H1 (cell line): Measurements from ENCODE around the gene CDC14B. TPM values are rescaled to one million over a fixed set of nuclear protein-coding genes. Genes with fewer than 3 reads are reported as not detected.

ENCODE experiments used
- CTCF ChIA-PET: fragments of 300-600 bp; sonication (Branson Sonifier 250); formaldehyde crosslinking; loops from one replicate; lab custom pipeline; 2021; ENCODE audit not compliant: partially characterized antibody; lab: Charles Lee
- POLR2A ChIA-PET: fragments of 300-600 bp; sonication (Branson Sonifier 250); formaldehyde crosslinking; loops from one replicate; lab custom pipeline; 2021; ENCODE audit warnings: inconsistent platforms; ENCODE audit not compliant: partially characterized antibody; lab: Charles Lee
- DNase-seq, 2 experiments: peaks; one replicate each; pipeline versions ENCODE4 v3.0.0 to v3.0.0-alpha.2; 2010 to 2022; ENCODE audit warnings: low spot score in 2 of 2, low read depth in 1 of 2, mixed read lengths in 1 of 2
- FAIRE-seq: peaks from 2 replicates; lab custom pipeline; 2011; peaks lifted over from hg19 to GRCh38; lab: Jason Lieb, UNC
- H2AFZ ChIP-seq: 2 replicates; pipeline ENCODE4 v1.8.1; 2012; ENCODE audit warnings: low read length, inconsistent platforms
- H2AK5ac ChIP-seq: 2 replicates; pipeline ENCODE4 v1.6.1; 2013; ENCODE audit warnings: low read depth, low read length
- H2BK120ac ChIP-seq: replicated peaks from 2 replicates; pipeline ENCODE3; 2013; ENCODE audit warnings: low read depth, low read length, inconsistent platforms
- H2BK12ac ChIP-seq: 2 replicates; pipeline ENCODE4 v1.6.1; 2013; ENCODE audit warnings: low read depth, low read length
- H2BK15ac ChIP-seq: 2 replicates; pipeline ENCODE4 v1.6.1; 2013; ENCODE audit warnings: low read length
- H2BK20ac ChIP-seq: 2 replicates; pipeline ENCODE4 v1.6.1; 2013; ENCODE audit warnings: low read length
- H2BK5ac ChIP-seq: 2 replicates; pipeline ENCODE4 v1.6.1; 2013; ENCODE audit warnings: low read depth, low read length
- H3K14ac ChIP-seq: 2 replicates; pipeline ENCODE4 v1.6.1; 2013; ENCODE audit warnings: inconsistent platforms; ENCODE audit not compliant: insufficient read length
- H3K18ac ChIP-seq: 2 replicates; pipeline ENCODE4 v1.6.1; 2013; ENCODE audit warnings: low read length; ENCODE audit errors: extremely low read depth
- H3K23ac ChIP-seq: 2 replicates; pipeline ENCODE4 v1.6.1; 2013; ENCODE audit warnings: inconsistent platforms; ENCODE audit not compliant: insufficient read length
- H3K23me2 ChIP-seq: 2 replicates; pipeline ENCODE4 v1.6.1; 2013; ENCODE audit warnings: low read depth, low read length
- H3K27ac ChIP-seq: 2 replicates; pipeline ENCODE4 v1.6.1; 2011; ENCODE audit warnings: low read depth, low read length, inconsistent platforms
- H3K27me3 ChIP-seq, 4 experiments: replicated peaks in 1 of 4; 1 replicate in 1 of 4; 2 replicates in 3 of 4; pipeline versions ENCODE4 v1.6.1 to v1.8.1; 2011 to 2013; ENCODE audit warnings: low read length in 3 of 4, mild to moderate bottlenecking in 3 of 4, inconsistent platforms in 2 of 4, mixed read lengths in 2 of 4, moderate library complexity in 1 of 4; ENCODE audit not compliant: control insufficient read depth in 3 of 4, insufficient read depth in 3 of 4; ENCODE audit errors: extremely low read depth in 1 of 4
- H3K36me3 ChIP-seq, 4 experiments: 2 replicates each; pipeline versions ENCODE4 v1.6.1 to v1.8.1; 2011 to 2013; ENCODE audit warnings: mild to moderate bottlenecking in 4 of 4, low read length in 3 of 4, moderate library complexity in 2 of 4, control low read depth in 1 of 4, inconsistent platforms in 1 of 4; ENCODE audit not compliant: insufficient read depth in 4 of 4, control insufficient read depth in 2 of 4
- H3K4ac ChIP-seq: replicated peaks from 2 replicates; pipeline ENCODE3; 2013; ENCODE audit warnings: low read length, low read depth, mixed read lengths, inconsistent platforms; ENCODE audit not compliant: insufficient read length
- H3K4me1 ChIP-seq, 4 experiments: replicated peaks in 1 of 4; 1 replicate in 1 of 4; 2 replicates in 3 of 4; pipeline versions ENCODE4 v1.6.1 to v1.8.1; 2011 to 2013; ENCODE audit warnings: low read length in 3 of 4, inconsistent platforms in 2 of 4, mixed read lengths in 1 of 4; ENCODE audit not compliant: insufficient read depth in 4 of 4, control insufficient read depth in 3 of 4
- H3K4me2 ChIP-seq, 2 experiments: 2 replicates each; pipeline versions ENCODE4 v1.6.1 to v1.8.1; 2011 to 2013; ENCODE audit warnings: low read depth in 2 of 2, low read length in 2 of 2, control low read depth in 1 of 2, inconsistent platforms in 1 of 2, mild to moderate bottlenecking in 1 of 2; ENCODE audit not compliant: insufficient read depth in 1 of 2
- H3K4me3 ChIP-seq, 4 experiments: fragments of 200-600, 300-600 bp in 1 of 4; sonication (generic), shearing (Covaris generic), sonication (Bioruptor Twin) in 1 of 4; 2 replicates each; pipeline versions ENCODE4 v1.5.1 to v1.8.1; 2011 to 2016; ENCODE audit warnings: low read length in 4 of 4, low read depth in 3 of 4, control low read depth in 2 of 4, inconsistent platforms in 2 of 4, mild to moderate bottlenecking in 2 of 4, mixed read lengths in 1 of 4, moderate library complexity in 1 of 4; ENCODE audit not compliant: insufficient read depth in 2 of 4; ENCODE audit errors: extremely low read depth in 1 of 4
- H3K56ac ChIP-seq: replicated peaks from 2 replicates; pipeline ENCODE3; 2013; ENCODE audit warnings: low read depth, mild to moderate bottlenecking, mixed read lengths, low read length, inconsistent platforms; ENCODE audit not compliant: insufficient read length
- H3K79me1 ChIP-seq: 2 replicates; pipeline ENCODE4 v1.6.1; 2013; ENCODE audit warnings: low read depth, low read length, control low read depth
- H3K79me2 ChIP-seq, 2 experiments: 2 replicates each; pipeline versions ENCODE4 v1.6.1 to v1.8.1; 2012 to 2013; ENCODE audit warnings: low read length in 2 of 2, mild to moderate bottlenecking in 2 of 2, inconsistent platforms in 1 of 2; ENCODE audit not compliant: insufficient read depth in 2 of 2, control insufficient read depth in 1 of 2
- H3K9ac ChIP-seq, 4 experiments: replicated peaks in 1 of 4; 1 replicate in 1 of 4; 2 replicates in 3 of 4; pipeline versions ENCODE4 v1.6.1 to v1.8.1; 2011 to 2013; ENCODE audit warnings: low read depth in 3 of 4, low read length in 3 of 4, control low read depth in 2 of 4, mild to moderate bottlenecking in 2 of 4, moderate library complexity in 2 of 4, inconsistent platforms in 1 of 4; ENCODE audit errors: extremely low read depth in 1 of 4
- H3K9me3 ChIP-seq, 2 experiments: 2 replicates each; pipeline versions ENCODE4 v1.6.1 to v1.8.1; 2012 to 2013; ENCODE audit warnings: mild to moderate bottlenecking in 2 of 2, moderate library complexity in 2 of 2, control low read depth in 1 of 2, inconsistent platforms in 1 of 2, low read depth in 1 of 2, low read length in 1 of 2, mixed read lengths in 1 of 2; ENCODE audit not compliant: insufficient read depth in 2 of 2
- H4K20me1 ChIP-seq, 2 experiments: replicated peaks in 1 of 2; 2 replicates each; pipeline versions ENCODE3 to v1.8.1; 2011 to 2013; ENCODE audit warnings: inconsistent platforms in 2 of 2, low read length in 2 of 2, mild to moderate bottlenecking in 1 of 2; ENCODE audit not compliant: insufficient read depth in 2 of 2, control insufficient read depth in 1 of 2
- H4K5ac ChIP-seq: 2 replicates; pipeline ENCODE4 v1.6.1; 2013; ENCODE audit warnings: low read length, low read depth, mixed read lengths, inconsistent platforms; ENCODE audit not compliant: insufficient read length
- H4K8ac ChIP-seq: 2 replicates; pipeline ENCODE4 v1.8.0; 2013; ENCODE audit warnings: mild to moderate bottlenecking, moderate library complexity, low read length, inconsistent platforms; ENCODE audit not compliant: insufficient read depth; ENCODE audit errors: extremely low read depth
- H4K91ac ChIP-seq: replicated peaks from 2 replicates; pipeline ENCODE3; 2013; ENCODE audit warnings: low read length, mixed read lengths, inconsistent platforms; ENCODE audit not compliant: insufficient read length
- KDM1A ChIP-seq: fragments of 200-600, 300-600 bp; sonication (generic); IDR thresholded peaks from 2 replicates; pipeline ENCODE4 v1.7.1; 2016; ENCODE audit warnings: mild to moderate bottlenecking, low read length, borderline replicate concordance
- POLR2A ChIP-seq, 2 experiments: IDR thresholded peaks; 1 replicate in 1 of 2; 2 replicates in 1 of 2; pipeline ENCODE4 v1.6.1; 2011; ENCODE audit warnings: low read depth in 2 of 2, low read length in 2 of 2, mild to moderate bottlenecking in 2 of 2; ENCODE audit errors: control extremely low read depth in 1 of 2
- RAD21 ChIP-seq, 2 experiments: IDR thresholded peaks in 1 of 2; conservative IDR thresholded peaks in 1 of 2; 2 replicates each; pipeline ENCODE4 v1.6.1; 2011; ENCODE audit warnings: low read depth in 2 of 2, low read length in 2 of 2, improper control_type of control experiment in 1 of 2, inconsistent platforms in 1 of 2, mild to moderate bottlenecking in 1 of 2, moderate library complexity in 1 of 2
- RBBP5 ChIP-seq: IDR thresholded peaks from 2 replicates; pipeline ENCODE4 v1.7.1; 2012; ENCODE audit warnings: low read depth, mild to moderate bottlenecking, inconsistent platforms, low read length, moderate library complexity, borderline replicate concordance
- SIN3A ChIP-seq, 2 experiments: IDR thresholded peaks in 1 of 2; conservative IDR thresholded peaks in 1 of 2; 2 replicates each; pipeline ENCODE4 v1.6.1; 2011 to 2012; ENCODE audit warnings: low read length in 2 of 2, improper control_type of control experiment in 1 of 2, low read depth in 1 of 2, mild to moderate bottlenecking in 1 of 2
- SP4 ChIP-seq: IDR thresholded peaks from 2 replicates; pipeline ENCODE4 v1.6.1; 2012; ENCODE audit warnings: low read length, inconsistent platforms
- SUZ12 ChIP-seq: fragments of 200-600 bp; sonication (generic); IDR thresholded peaks from 2 replicates; pipeline ENCODE4 v1.6.1; 2012; ENCODE audit warnings: mild to moderate bottlenecking, inconsistent platforms, low read length, moderate library complexity, mixed read lengths
- TCF12 ChIP-seq: IDR thresholded peaks from 2 replicates; pipeline ENCODE4 v1.6.1; 2011; ENCODE audit warnings: low read depth, mild to moderate bottlenecking, low read length
- USF2 ChIP-seq: IDR thresholded peaks from 2 replicates; pipeline ENCODE4 v1.6.1; 2011; ENCODE audit warnings: low read length, improper control_type of control experiment
- YY1 ChIP-seq: IDR thresholded peaks from 2 replicates; pipeline ENCODE4 v1.6.1; 2011; ENCODE audit warnings: low read depth, mild to moderate bottlenecking, low read length
- WGBS, 2 experiments: shearing (Covaris generic) in 1 of 2; methylation state at CpG; one replicate each; pipeline versions ENCODE4 v1.1.6 to v1.1.7; 2013 to 2015; ENCODE audit warnings: low lambda C conversion rate in 2 of 2, mixed read lengths in 2 of 2, inconsistent platforms in 1 of 2, low coverage in 1 of 2, missing lambda C conversion rate in 1 of 2; ENCODE audit not compliant: insufficient replicate concordance in 2 of 2, insufficient coverage in 1 of 2, insufficient read length in 1 of 2; ENCODE audit errors: extremely low coverage in 1 of 2, missing lambda C conversion rate in 1 of 2; 5-methylcytosine and 5-hydroxymethylcytosine counted together
- polyA plus RNA-seq, 7 experiments: library from polyadenylated mRNA; depleted of rRNA in 3 of 7; stranded (reverse) in 5 of 7; unstranded in 2 of 7; fragments of >200 nt in 5 of 7; fragments of 200-250 nt in 2 of 7; gene quantifications; 1 replicate in 5 of 7; 2 replicates in 1 of 7; 4 replicates in 1 of 7; pipeline versions ENCODE4 v1.2.1 to v1.2.3, GENCODE V29; 2011 to 2013; ENCODE audit warnings: missing spikeins in 2 of 7, mixed read lengths in 2 of 7
- total RNA-seq: library from RNA; stranded (reverse); fragmentation: NEBNext Ultra II Directional; extraction: Animal tissue kit (Norgen Biotek cat#: 25700); gene quantifications from 2 replicates; pipeline ENCODE4 v1.2.1, GENCODE V29; 2021

CDC14B gene
- total and polyA plus RNA-seq, 2 of the 8 experiments (the other 6 are each of a cell fraction or from before 2014, with no cell fraction given): 17.2 to 44.6 TPM

GRCh38 chr9:96667363-96667728, 47.7 kb upstream of the CDC14B start:
- Histone ChIP-seq H3K18ac (no peak overlapping the region), H2BK120ac (no peak overlapping the region), H3K14ac (no peak overlapping the region), H3K23me2 (no peaks in the 10 kb centered on the region), H3K4me1 (no peaks in the 10 kb centered on the region), H2AK5ac (no peak overlapping the region), H4K20me1 (no peaks in the 10 kb centered on the region), H4K91ac (no peak overlapping the region), H3K9me3 (peaks cover 0 to 4% of the 10 kb centered on the region in 2 experiments; a peak in 1 of 4 replicates), H4K8ac (no peak overlapping the region), H3K4ac (no peak overlapping the region), H2AFZ (no peak overlapping the region), H3K4me3 (no peak overlapping the region), H2BK12ac (no peak overlapping the region), H3K79me2 (no peaks in the 10 kb centered on the region), H3K56ac (no peak overlapping the region), H3K4me2 (no peak overlapping the region), H3K23ac (no peak overlapping the region), H2BK15ac (no peak overlapping the region), H4K5ac (no peak overlapping the region), H2BK5ac (no peak overlapping the region), H3K79me1 (no peaks in the 10 kb centered on the region), H3K27ac (no peak overlapping the region), H2BK20ac (no peak overlapping the region), H3K27me3 (no peaks in the 10 kb centered on the region), H3K9ac (no peak overlapping the region), H3K36me3 (no peaks in the 10 kb centered on the region)
- DNase-seq (no peak), FAIRE-seq (no peak)
- ChIA-PET CTCF (interaction anchor here (0.6 to 3.2 kb wide), 25 partner anchors 8 to 421 kb away, joined by 3 to 27 read pairs (median 4); partner anchors contain the start of gene HABP4), POLR2A (no interaction called here)
- 92% methylated on average over 2 of the region's 2 CpGs; no CpG with 5 or more reads in 1 of the 2 experiments for WGBS, 2 experiments
- TF ChIP-seq RBBP5 (no peak), RAD21 (IDR thresholded peaks at IDR 0.05 in 1 of 2, conservative IDR thresholded peaks at IDR 0.05 in 1 of 2; ENCODE audit: low read depth in 2 of 2, low read length in 2 of 2) (peak in 1 of 2 experiments; percentile 46; a peak in 3 of 4 replicates), SIN3A (conservative IDR thresholded peaks at IDR 0.05 in 1 of 2, IDR thresholded peaks at IDR 0.05 in 1 of 2; ENCODE audit: low read depth in 1 of 2, low read length in 2 of 2) (no peak), SUZ12 (no peak), YY1 (no peak), SP4 (no peak), TCF12 (no peak), POLR2A (IDR thresholded peaks at IDR 0.05; ENCODE audit: control extremely low read depth in 1 of 2, low read depth in 2 of 2, low read length in 2 of 2) (no peak), KDM1A (no peak), USF2 (no peak)
